NCI-H2227 (cell line): ENCODE measurements around the gene BARD1.

Experiments
- DNase-seq: peaks from one replicate; lab custom pipeline; 2025; ENCODE audit not compliant: unreplicated experiment; lab: John Stamatoyannopoulos, UW

The BARD1 gene

GRCh38 chr2:214679736-214680135 lies 129.7 kb downstream of the BARD1 start:
- DNase-seq, result no peak

GRCh38 chr2:214676421-214677089 lies 132.9 kb downstream of the BARD1 start:
- DNase-seq, result no peak
